BJ (cell line): ENCODE measurements around the gene KRTAP10-4. TPM values are rescaled to one million over a fixed set of nuclear protein-coding genes. Genes with fewer than 3 reads are reported as not detected.

Source experiments
- CTCF ChIA-PET: fragments of 350-600 bp; formaldehyde crosslinking; extraction: SDS; loops from one replicate; lab custom pipeline; 2021; ENCODE audit warnings: antibody characterized with exemption, inconsistent platforms; lab: Yijun Ruan, JAX
- POLR2A ChIA-PET: fragments of 300-600 bp; sonication (Branson Sonifier 250); formaldehyde crosslinking; extraction: SDS; loops from one replicate; lab custom pipeline; 2021; ENCODE audit warnings: antibody characterized with exemption; lab: Charles Lee
- DNase-seq: peaks from one replicate; pipeline ENCODE4 v3.0.0-alpha.2; 2011; ENCODE audit warnings: low read depth
- H3K27me3 ChIP-seq: 2 replicates; pipeline ENCODE4 v1.6.0; 2011; ENCODE audit warnings: low read length; ENCODE audit not compliant: control insufficient read depth, insufficient read depth
- H3K36me3 ChIP-seq: 2 replicates; pipeline ENCODE4 v1.5.1; 2011; ENCODE audit warnings: low read length; ENCODE audit not compliant: control insufficient read depth, insufficient read depth
- H3K4me3 ChIP-seq: 2 replicates; pipeline ENCODE4 v1.5.1; 2011; ENCODE audit warnings: low read depth, mild to moderate bottlenecking, control low read depth, low read length
- CTCF ChIP-seq: IDR thresholded peaks from 2 replicates; pipeline ENCODE4 v1.5.1; 2011; ENCODE audit warnings: low read depth, mild to moderate bottlenecking, control low read depth, inconsistent platforms, low read length, moderate library complexity; ENCODE audit not compliant: insufficient read depth
- polyA plus RNA-seq: library from polyadenylated mRNA; depleted of rRNA; stranded (reverse); fragments of >200 nt; gene quantifications from 2 replicates; pipeline ENCODE4 v1.2.3, GENCODE V29; 2011

KRTAP10-4 gene
- polyA plus RNA-seq, 1 experiment: not detected

- peaks cover 7% of the 10 kb centered on the region for H3K27me3 ChIP-seq
- no peak overlapping the region for H3K4me3 ChIP-seq
- CTCF ChIA-PET: no interaction called here
- POLR2A ChIA-PET: no interaction called here
- no peaks in the 10 kb centered on the region for H3K36me3 ChIP-seq
- no peak for DNase-seq
- TF ChIP-seq CTCF: no peak
Observed at GRCh38 chr21:44550807-44551206, 22.7 kb upstream of the KRTAP10-4 start.

GRCh38 chr21:44551340-44551961 is 22.1 kb upstream of the KRTAP10-4 start, which contains the start of gene KRTAP10-2:
Gene KRTAP10-2 (minus strand): TSS chr21:44551505. CDS start chr21:44551458, 47 bp downstream.
- CTCF ChIA-PET: no interaction called here
- POLR2A ChIA-PET: no interaction called here
- no peak for DNase-seq
- no peaks in the 10 kb centered on the region for H3K36me3 ChIP-seq
- TF ChIP-seq CTCF: no peak
- no peak within 1 kb of the TSS for H3K4me3 ChIP-seq
- peaks cover 8% of the 10 kb centered on the region for H3K27me3 ChIP-seq

GRCh38 chr21:44552136-44552535 is 21.4 kb upstream of the KRTAP10-4 start:
- Histone ChIP-seq H3K36me3 (no peaks in the 10 kb centered on the region), H3K27me3 (peaks cover 8% of the 10 kb centered on the region), H3K4me3 (no peak overlapping the region)
- ChIA-PET POLR2A (no interaction called here), CTCF (no interaction called here)
- no peak for DNase-seq
- no peak for TF ChIP-seq CTCF

- no peaks in the 10 kb centered on the region for H3K36me3 ChIP-seq
- CTCF ChIA-PET: no interaction called here
Observed at GRCh38 chr21:44552681-44553080, 20.8 kb upstream of the KRTAP10-4 start.

More at GRCh38 chr21:44552681-44553080, 20.8 kb upstream of the KRTAP10-4 start:
- H3K27me3 ChIP-seq: peaks cover 8% of the 10 kb centered on the region
- no peak for DNase-seq
- H3K4me3 ChIP-seq: no peak overlapping the region
- POLR2A ChIA-PET: no interaction called here
- TF ChIP-seq CTCF: no peak
